Putamen (tissue), 1 donor: ENCODE results near the gene ZNF652.
"Not testable (repeated sequence)": the region's sequence is repeated elsewhere in the genome, so short reads cannot be mapped to it uniquely, and the experiment has no call there.

ENCODE experiments used
- DNase-seq: peaks from one replicate; pipeline ENCODE4 v3.0.0-alpha.2; 2016; ENCODE audit warnings: low spot score

ZNF652 gene

GRCh38 chr17:49361902-49362722 lies at the start of gene ZNF652:
Gene ZNF652 (minus strand): TSS chr17:49362250. CDS start chr17:49317725, 44,525 bp downstream.
- DNase-seq: peak; percentile 91

GRCh38 chr17:49409066-49409465 lies 47.0 kb upstream of the ZNF652 start:
- no peak for DNase-seq

- DNase-seq: peak; percentile 58
Measured at GRCh38 chr17:49407981-49408501, 46.0 kb upstream of the ZNF652 start.

GRCh38 chr17:49407086-49407485 lies 45.0 kb upstream of the ZNF652 start:
- no peak for DNase-seq

- no peak for DNase-seq
Measured at GRCh38 chr17:49406421-49407061, 44.5 kb upstream of the ZNF652 start.

- DNase-seq: no peak
Measured at GRCh38 chr17:49404906-49405305, 42.9 kb upstream of the ZNF652 start.

- no peak for DNase-seq
Measured at GRCh38 chr17:49404361-49404760, 42.3 kb upstream of the ZNF652 start.

- no peak for DNase-seq
Measured at GRCh38 chr17:49403514-49404289, 41.7 kb upstream of the ZNF652 start.

- DNase-seq: no peak
Measured at GRCh38 chr17:49402706-49403105, 40.7 kb upstream of the ZNF652 start.

- DNase-seq: peak; percentile 81
Measured at GRCh38 chr17:49401971-49402611, 40.0 kb upstream of the ZNF652 start.

GRCh38 chr17:49399995-49400394 lies 37.9 kb upstream of the ZNF652 start:
- no peak for DNase-seq

- no peak for DNase-seq
Measured at GRCh38 chr17:49397586-49397985, 35.5 kb upstream of the ZNF652 start.

GRCh38 chr17:49393491-49394255 lies 31.6 kb upstream of the ZNF652 start:
- no peak for DNase-seq

GRCh38 chr17:49390548-49391324 lies 28.7 kb upstream of the ZNF652 start:
- DNase-seq: peak; percentile 74

GRCh38 chr17:49389514-49390347 lies 27.7 kb upstream of the ZNF652 start:
- DNase-seq: not testable (repeated sequence)

- DNase-seq: no peak
Measured at GRCh38 chr17:49388692-49389513, 26.9 kb upstream of the ZNF652 start.

GRCh38 chr17:49388290-49388640 lies 26.2 kb upstream of the ZNF652 start:
- no peak for DNase-seq

- DNase-seq: no peak
Measured at GRCh38 chr17:49387498-49388289, 25.6 kb upstream of the ZNF652 start.
